ENCODE results near the gene NFIA. TPM values are rescaled to one million over a fixed set of nuclear protein-coding genes. Genes with fewer than 3 reads are reported as not detected.
A peak's percentile ranks its signal among the peaks of the same experiment; 100 is the strongest.

The NFIA gene
- total and polyA plus RNA-seq, 2 of the 13 experiments (the other 11 are each of a cell fraction or from before 2014, with no cell fraction given), result 14.7 to 28.5 TPM

DNA sequence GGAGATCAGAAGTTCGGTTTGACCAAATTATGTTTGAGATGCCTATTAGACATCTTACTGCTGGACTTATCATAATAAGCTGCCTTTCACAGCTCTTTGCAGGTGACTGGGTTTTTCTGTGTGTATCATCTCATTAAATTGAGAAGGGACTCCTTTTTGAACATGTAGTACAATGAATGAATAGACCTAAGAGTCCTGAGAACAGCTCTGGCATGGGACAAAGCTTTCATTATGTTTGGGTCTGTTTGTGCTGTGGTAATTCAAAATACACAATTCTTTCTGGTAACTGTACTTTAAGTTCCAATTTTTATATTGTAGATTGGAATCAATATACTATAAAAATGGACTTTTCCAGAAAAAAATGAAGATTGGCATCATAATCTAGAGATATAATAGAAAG, 330.2 kb downstream of the NFIA start:
- Histone ChIP-seq H3K27ac (ENCODE audit: extremely low read length, insufficient read depth, low read length) (no peak overlapping the region), H3K36me3 (replicated peaks in 1 of 2; ENCODE audit: control insufficient read depth in 1 of 2, insufficient read depth in 2 of 2, low read length in 2 of 2) (peaks cover 24 to 65% of the 10 kb centered on the region in 2 experiments), H3K9ac (ENCODE audit: insufficient read depth, low read depth, low read length) (no peak overlapping the region), H4K20me1 (ENCODE audit: insufficient read depth, low read length) (no peaks in the 10 kb centered on the region), H3K4me1 (ENCODE audit: insufficient read depth, low read length) (no peaks in the 10 kb centered on the region), H3K27me3 (ENCODE audit: control insufficient read depth in 1 of 2, insufficient read depth in 2 of 2, low read length in 2 of 2) (no peaks in the 10 kb centered on the region; a peak in 1 of 5 replicates), H3K4me2 (ENCODE audit: low read depth, low read length) (no peak overlapping the region), H3K4me3 (replicated peaks in 1 of 3; ENCODE audit: insufficient read depth in 1 of 3, low read depth in 2 of 3, low read length in 3 of 3) (no peak overlapping the region), H3K79me2 (ENCODE audit: insufficient read depth, low read length) (no peaks in the 10 kb centered on the region), H3K9me3 (ENCODE audit: low read length) (no peaks in the 10 kb centered on the region), H2AFZ (ENCODE audit: low read length) (no peak overlapping the region)
- ATAC-seq (no peak), FAIRE-seq (no peak), DNase-seq (ENCODE audit: low spot score) (no peak)
- in situ Hi-C loops (cut with HindIII; ENCODE audit: extremely low pct_ligation_motif_present, low pct_unique_long_range_greater_than_20kb), result no loop called here
- BruUV-seq (replicated peaks), result no TSS peak
- TF ChIP-seq ZNF530 (CRISPR knock-in tag; IDR thresholded peaks at IDR 0.05; ENCODE audit: low read depth) (no peak), ELF4 (CRISPR knock-in tag; IDR thresholded peaks at IDR 0.05; ENCODE audit: borderline replicate concordance) (no peak), HDAC6 (IDR thresholded peaks at IDR 0.05; ENCODE audit: low read depth, low read length) (no peak), ARID2 (CRISPR knock-in tag; IDR thresholded peaks at IDR 0.05; ENCODE audit: borderline replicate concordance) (no peak), HHEX (CRISPR knock-in tag; IDR thresholded peaks at IDR 0.05) (no peak), KLF15 (CRISPR knock-in tag; IDR thresholded peaks at IDR 0.05; ENCODE audit: borderline replicate concordance) (no peak)
- TF ChIP-seq, protein P1, sequence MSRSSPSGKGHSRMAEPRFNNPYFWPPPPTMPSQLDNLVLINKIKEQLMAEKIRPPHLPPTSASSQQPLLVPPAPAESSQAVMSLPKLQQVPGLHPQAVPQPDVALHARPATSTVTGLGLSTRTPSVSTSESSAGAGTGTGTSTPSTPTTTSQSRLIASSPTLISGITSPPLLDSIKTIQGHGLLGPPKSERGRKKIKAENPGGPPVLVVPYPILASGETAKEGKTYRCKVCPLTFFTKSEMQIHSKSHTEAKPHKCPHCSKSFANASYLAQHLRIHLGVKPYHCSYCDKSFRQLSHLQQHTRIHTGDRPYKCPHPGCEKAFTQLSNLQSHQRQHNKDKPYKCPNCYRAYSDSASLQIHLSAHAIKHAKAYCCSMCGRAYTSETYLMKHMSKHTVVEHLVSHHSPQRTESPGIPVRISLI (CRISPR knock-in tag; IDR thresholded peaks at IDR 0.05; ENCODE audit: borderline replicate concordance), result no peak
- POLR2A ChIA-PET, result no interaction called here
- 100% methylated on average over 1 of the region's 1 CpG for WGBS (ENCODE audit: low lambda C conversion rate)
- intact Hi-C loops (cut with micrococcal nuclease; ENCODE audit: unreplicated experiment), result no loop called here
- CTCF ChIA-PET (ENCODE audit: low intra/inter-chr PET ratio, low total read pairs), result no interaction called here

GRCh38 chr1:61419196-61419595, 336.8 kb downstream of the NFIA start:
- in situ Hi-C loops (cut with HindIII; ENCODE audit: extremely low pct_ligation_motif_present, low pct_unique_long_range_greater_than_20kb), result no loop called here
- DNase-seq (ENCODE audit: low spot score) (no peak), FAIRE-seq (no peak), ATAC-seq (no peak)
- CTCF ChIA-PET (ENCODE audit: low intra/inter-chr PET ratio, low total read pairs), result no interaction called here
- H3K79me2 ChIP-seq (ENCODE audit: insufficient read depth, low read length), result no peaks in the 10 kb centered on the region
- no peak overlapping the region for H3K4me3 ChIP-seq (replicated peaks in 1 of 3; ENCODE audit: insufficient read depth in 1 of 3, low read depth in 2 of 3, low read length in 3 of 3)
- POLR2A ChIA-PET, result no interaction called here
- intact Hi-C loops (cut with micrococcal nuclease; ENCODE audit: unreplicated experiment), result no loop called here
- 95% methylated on average over 4 of the region's 4 CpGs for WGBS (ENCODE audit: low lambda C conversion rate)
- no TSS peak for BruUV-seq (replicated peaks)
- no peak for TF ChIP-seq NCOA1 (CRISPR knock-in tag; IDR thresholded peaks at IDR 0.05)
- 0 out of 2 replicates have a peak, but pooled peaks have one; percentile 26 for TF ChIP-seq CREB1 (IDR thresholded peaks at IDR 0.05)
- TF ChIP-seq CREB1 (CRISPR knock-in tag; IDR thresholded peaks at IDR 0.05), result no peak
- H3K9ac ChIP-seq (ENCODE audit: insufficient read depth, low read depth, low read length), result no peak overlapping the region
- H3K4me2 ChIP-seq (ENCODE audit: low read depth, low read length), result no peak overlapping the region
- no peak overlapping the region for H2AFZ ChIP-seq (ENCODE audit: low read length)
- H3K4me1 ChIP-seq (ENCODE audit: insufficient read depth, low read length), result no peaks in the 10 kb centered on the region
- no peaks in the 10 kb centered on the region; a peak in 1 of 5 replicates for H3K27me3 ChIP-seq (ENCODE audit: control insufficient read depth in 1 of 2, insufficient read depth in 2 of 2, low read length in 2 of 2)
- peaks cover 18 to 58% of the 10 kb centered on the region in 2 experiments for H3K36me3 ChIP-seq (replicated peaks in 1 of 2; ENCODE audit: control insufficient read depth in 1 of 2, insufficient read depth in 2 of 2, low read length in 2 of 2)
- no peaks in the 10 kb centered on the region for H3K9me3 ChIP-seq (ENCODE audit: low read length)
- H4K20me1 ChIP-seq (ENCODE audit: insufficient read depth, low read length), result no peaks in the 10 kb centered on the region
- no peak overlapping the region for H3K27ac ChIP-seq (ENCODE audit: extremely low read length, insufficient read depth, low read length)
